ENCODE results near the gene UPK2.
"Not testable (repeated sequence)": the region's sequence is repeated elsewhere in the genome, so short reads cannot be mapped to it uniquely, and the experiment has no call there.

The UPK2 gene

GRCh38 chr11:118961189-118961588, 5.1 kb downstream of the UPK2 start:
- TF ChIP-seq, protein P1, sequence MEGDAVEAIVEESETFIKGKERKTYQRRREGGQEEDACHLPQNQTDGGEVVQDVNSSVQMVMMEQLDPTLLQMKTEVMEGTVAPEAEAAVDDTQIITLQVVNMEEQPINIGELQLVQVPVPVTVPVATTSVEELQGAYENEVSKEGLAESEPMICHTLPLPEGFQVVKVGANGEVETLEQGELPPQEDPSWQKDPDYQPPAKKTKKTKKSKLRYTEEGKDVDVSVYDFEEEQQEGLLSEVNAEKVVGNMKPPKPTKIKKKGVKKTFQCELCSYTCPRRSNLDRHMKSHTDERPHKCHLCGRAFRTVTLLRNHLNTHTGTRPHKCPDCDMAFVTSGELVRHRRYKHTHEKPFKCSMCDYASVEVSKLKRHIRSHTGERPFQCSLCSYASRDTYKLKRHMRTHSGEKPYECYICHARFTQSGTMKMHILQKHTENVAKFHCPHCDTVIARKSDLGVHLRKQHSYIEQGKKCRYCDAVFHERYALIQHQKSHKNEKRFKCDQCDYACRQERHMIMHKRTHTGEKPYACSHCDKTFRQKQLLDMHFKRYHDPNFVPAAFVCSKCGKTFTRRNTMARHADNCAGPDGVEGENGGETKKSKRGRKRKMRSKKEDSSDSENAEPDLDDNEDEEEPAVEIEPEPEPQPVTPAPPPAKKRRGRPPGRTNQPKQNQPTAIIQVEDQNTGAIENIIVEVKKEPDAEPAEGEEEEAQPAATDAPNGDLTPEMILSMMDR (IDR thresholded peaks at IDR 0.05; ENCODE audit: low read depth, low read length), result no peak
- no peak for TF ChIP-seq MAX (IDR thresholded peaks at IDR 0.05; ENCODE audit: low read depth, low read length)
- no peak for TF ChIP-seq POLR2A (IDR thresholded peaks at IDR 0.05; ENCODE audit: extremely low read depth, insufficient read length)
- TF ChIP-seq MYC (IDR thresholded peaks at IDR 0.05; ENCODE audit: low read depth, low read length), result no peak
- no peak overlapping the region for H3K4me3 ChIP-seq (ENCODE audit: low read depth, low read length)
- DNase-seq (ENCODE audit: low read depth), result no peak

DNA sequence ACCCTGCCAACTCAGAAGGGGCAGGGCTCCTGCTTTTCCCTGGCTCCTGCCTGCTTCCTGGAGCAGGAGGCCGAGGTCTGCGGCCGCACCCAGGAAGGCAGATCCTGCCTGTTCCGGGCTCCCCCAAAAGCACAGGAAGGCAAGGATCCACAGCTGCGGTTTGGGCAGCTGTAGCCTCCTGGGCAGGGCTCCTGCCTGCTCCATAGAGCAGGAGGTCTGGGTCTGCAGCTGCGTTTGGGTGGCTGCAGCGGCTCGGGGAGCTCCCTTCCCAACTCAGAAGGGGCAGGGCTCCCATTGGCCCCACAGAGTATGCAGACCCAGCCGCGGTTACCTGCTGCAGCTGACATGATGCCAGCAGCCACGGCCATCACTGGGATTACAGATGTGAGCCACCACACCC, 5.5 kb downstream of the UPK2 start:
- no peak for DNase-seq (ENCODE audit: low read depth)
- H3K4me3 ChIP-seq (ENCODE audit: low read depth, low read length), result no peak overlapping the region
- TF ChIP-seq, protein P1 (IDR thresholded peaks at IDR 0.05; ENCODE audit: low read depth, low read length), result no peak
- TF ChIP-seq MAX (IDR thresholded peaks at IDR 0.05; ENCODE audit: low read depth, low read length) (no peak), MYC (IDR thresholded peaks at IDR 0.05; ENCODE audit: low read depth, low read length) (no peak), POLR2A (IDR thresholded peaks at IDR 0.05; ENCODE audit: extremely low read depth, insufficient read length) (no peak)

DNA sequence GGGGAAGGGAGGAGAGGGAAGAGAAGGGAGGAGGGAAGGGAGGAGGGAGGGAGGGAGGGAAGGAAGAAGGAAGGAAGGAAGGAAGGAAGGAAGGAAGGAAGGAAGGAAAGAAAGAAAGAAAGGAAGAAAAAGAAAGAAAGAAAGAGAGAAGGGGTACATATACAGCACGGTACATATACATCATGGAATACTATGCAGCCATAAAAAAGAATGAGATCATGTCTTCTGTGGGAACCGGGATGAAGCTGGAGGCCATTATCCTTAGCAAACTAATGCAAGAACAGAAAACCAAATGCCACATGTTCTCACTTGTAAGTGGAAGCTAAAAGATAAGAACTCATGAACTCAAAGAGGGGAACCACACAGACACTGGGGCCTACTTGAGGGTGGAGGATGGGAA, 13.4 kb downstream of the UPK2 start:
- not testable (repeated sequence) for DNase-seq (ENCODE audit: low read depth); H3K4me3 ChIP-seq (ENCODE audit: low read depth, low read length)

- TF ChIP-seq MYC (IDR thresholded peaks at IDR 0.05; ENCODE audit: low read depth, low read length) (no peak), MAX (IDR thresholded peaks at IDR 0.05; ENCODE audit: low read depth, low read length) (no peak), POLR2A (IDR thresholded peaks at IDR 0.05; ENCODE audit: extremely low read depth, insufficient read length) (no peak)
- TF ChIP-seq, protein P1 (IDR thresholded peaks at IDR 0.05; ENCODE audit: low read depth, low read length), result no peak
- no peak for DNase-seq (ENCODE audit: low read depth)
Measured at GRCh38 chr11:118971646-118972045, 15.5 kb downstream of the UPK2 start, which contains the start of gene FOXR1. TSS of gene FOXR1 (plus strand) at chr11:118971761. CDS start at chr11:118971932, 171 bp downstream.

DNA sequence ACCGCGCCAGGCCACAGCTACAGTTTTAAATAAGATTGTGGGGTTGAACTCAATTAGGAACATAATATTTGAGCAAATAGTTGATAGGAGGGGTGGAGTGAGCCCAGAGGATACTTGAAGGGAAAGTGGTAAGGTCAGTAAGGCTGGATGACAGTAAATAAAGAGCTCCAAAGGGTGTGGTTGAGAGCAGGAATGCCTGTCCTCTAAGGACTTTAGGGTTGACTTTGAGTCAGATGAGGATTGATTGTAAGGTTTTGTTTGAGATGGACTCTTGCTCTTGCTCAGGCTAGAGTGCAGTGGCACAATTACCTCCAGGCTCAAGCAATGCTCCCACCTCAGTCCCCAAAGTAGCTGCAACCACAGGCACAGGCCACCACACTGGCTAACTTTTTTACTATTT, 17.9 kb downstream of the UPK2 start:
- DNase-seq (ENCODE audit: low read depth), result no peak
- H3K4me3 ChIP-seq (ENCODE audit: low read depth, low read length), result no peak overlapping the region
- no peak for TF ChIP-seq POLR2A (IDR thresholded peaks at IDR 0.05; ENCODE audit: extremely low read depth, insufficient read length)
- TF ChIP-seq MAX (IDR thresholded peaks at IDR 0.05; ENCODE audit: low read depth, low read length), result no peak
- TF ChIP-seq, protein P1 (IDR thresholded peaks at IDR 0.05; ENCODE audit: low read depth, low read length), result no peak
- TF ChIP-seq MYC (IDR thresholded peaks at IDR 0.05; ENCODE audit: low read depth, low read length), result no peak

More at GRCh38 chr11:118971646-118972045, 15.5 kb downstream of the UPK2 start, which contains the start of gene FOXR1:
- no peak within 1 kb of the TSS for H3K4me3 ChIP-seq (ENCODE audit: low read depth, low read length)

GRCh38 chr11:118975771-118976709, 19.9 kb downstream of the UPK2 start:
- no peak overlapping the region for H3K4me3 ChIP-seq (ENCODE audit: low read depth, low read length)
- no peak for TF ChIP-seq POLR2A (IDR thresholded peaks at IDR 0.05; ENCODE audit: extremely low read depth, insufficient read length)
- no peak for TF ChIP-seq MAX (IDR thresholded peaks at IDR 0.05; ENCODE audit: low read depth, low read length)
- TF ChIP-seq MYC (IDR thresholded peaks at IDR 0.05; ENCODE audit: low read depth, low read length), result no peak
- TF ChIP-seq, protein P1 (IDR thresholded peaks at IDR 0.05; ENCODE audit: low read depth, low read length), result no peak
- DNase-seq (ENCODE audit: low read depth), result no peak
